ENCODE data around the gene ARID1A.
A peak's percentile ranks its signal among the peaks of the same experiment; 100 is the strongest.

The ARID1A gene

DNA sequence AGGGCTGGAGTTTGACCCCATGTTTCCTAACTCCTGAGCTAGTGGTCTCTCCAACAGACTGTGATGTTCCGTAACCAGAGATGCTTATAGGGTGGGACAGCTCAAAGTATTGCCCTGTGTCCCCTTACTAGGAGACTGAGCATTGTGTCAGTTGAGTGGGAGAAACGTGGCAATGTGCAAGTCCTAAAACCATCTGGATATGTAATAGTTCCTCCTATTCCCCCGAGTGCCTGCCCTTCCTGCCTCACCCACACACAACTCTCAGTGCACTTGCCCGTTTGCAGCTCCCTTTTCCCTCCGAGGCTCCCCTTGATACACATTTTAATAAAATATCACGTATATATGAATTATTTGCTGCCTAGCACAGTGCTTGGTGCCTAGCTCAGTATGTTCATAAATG, 95.3 kb downstream of the ARID1A start:
- Histone ChIP-seq H3K36me3 (ENCODE audit: low read length) (no peaks in the 10 kb centered on the region), H3K27ac (ENCODE audit: low read depth, low read length) (no peak overlapping the region), H3K4me3 (ENCODE audit: insufficient read depth, low read length, poor library complexity, severe bottlenecking) (no peak overlapping the region), H3K9ac (ENCODE audit: low read length) (0 out of 2 replicates have a peak overlapping the region, but pooled peaks have one; percentile 7), H3K9me3 (ENCODE audit: insufficient read depth, low read length) (no peaks in the 10 kb centered on the region), H3F3A (ENCODE audit: insufficient read depth) (peaks cover 34% of the 10 kb centered on the region), H3K79me2 (ENCODE audit: insufficient read depth, low read length) (no peaks in the 10 kb centered on the region; the same call in 1 of the 2 replicates), H3K27me3 (ENCODE audit: low read length) (no peaks in the 10 kb centered on the region), H3K9me2 (replicated peaks; ENCODE audit: insufficient read depth, low read length) (no peaks in the 10 kb centered on the region), H4K20me1 (ENCODE audit: low read depth, low read length) (no peaks in the 10 kb centered on the region), H2AFZ (ENCODE audit: low read depth, low read length, severe bottlenecking) (no peak overlapping the region), H3K4me2 (ENCODE audit: low read depth, low read length, poor library complexity, severe bottlenecking) (no peak overlapping the region)
- TF ChIP-seq, protein P1, sequence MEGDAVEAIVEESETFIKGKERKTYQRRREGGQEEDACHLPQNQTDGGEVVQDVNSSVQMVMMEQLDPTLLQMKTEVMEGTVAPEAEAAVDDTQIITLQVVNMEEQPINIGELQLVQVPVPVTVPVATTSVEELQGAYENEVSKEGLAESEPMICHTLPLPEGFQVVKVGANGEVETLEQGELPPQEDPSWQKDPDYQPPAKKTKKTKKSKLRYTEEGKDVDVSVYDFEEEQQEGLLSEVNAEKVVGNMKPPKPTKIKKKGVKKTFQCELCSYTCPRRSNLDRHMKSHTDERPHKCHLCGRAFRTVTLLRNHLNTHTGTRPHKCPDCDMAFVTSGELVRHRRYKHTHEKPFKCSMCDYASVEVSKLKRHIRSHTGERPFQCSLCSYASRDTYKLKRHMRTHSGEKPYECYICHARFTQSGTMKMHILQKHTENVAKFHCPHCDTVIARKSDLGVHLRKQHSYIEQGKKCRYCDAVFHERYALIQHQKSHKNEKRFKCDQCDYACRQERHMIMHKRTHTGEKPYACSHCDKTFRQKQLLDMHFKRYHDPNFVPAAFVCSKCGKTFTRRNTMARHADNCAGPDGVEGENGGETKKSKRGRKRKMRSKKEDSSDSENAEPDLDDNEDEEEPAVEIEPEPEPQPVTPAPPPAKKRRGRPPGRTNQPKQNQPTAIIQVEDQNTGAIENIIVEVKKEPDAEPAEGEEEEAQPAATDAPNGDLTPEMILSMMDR (IDR thresholded peaks at IDR 0.05; ENCODE audit: insufficient read depth, low read length, poor library complexity, severe bottlenecking): no peak
- no peak for TF ChIP-seq EZH2phosphoT487 (conservative IDR thresholded peaks at IDR 0.05; ENCODE audit: low read length)

DNA sequence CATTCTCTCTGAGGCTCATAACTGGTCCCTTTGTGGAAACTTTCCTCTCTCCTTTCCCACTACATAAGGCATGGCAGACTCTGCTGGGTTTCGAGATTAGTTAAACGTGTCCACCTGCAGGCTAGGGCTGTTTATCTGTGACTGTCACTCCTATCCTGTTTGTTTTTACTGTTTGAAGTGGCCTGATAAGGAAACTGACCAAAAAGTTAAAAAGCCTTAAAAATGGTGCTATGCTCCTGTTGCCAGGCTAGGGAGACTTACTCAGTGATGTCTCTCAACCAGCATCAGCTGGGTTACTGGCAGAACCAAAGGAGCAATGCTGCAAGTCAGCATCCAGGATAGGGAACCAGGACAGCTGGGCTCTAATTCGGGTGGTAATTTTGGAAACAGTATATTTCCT, 95.8 kb downstream of the ARID1A start:
- Histone ChIP-seq H3K79me2 (ENCODE audit: insufficient read depth, low read length) (no peaks in the 10 kb centered on the region; the same call in 1 of the 2 replicates), H3K27me3 (ENCODE audit: low read length) (no peaks in the 10 kb centered on the region), H3K9me2 (replicated peaks; ENCODE audit: insufficient read depth, low read length) (no peaks in the 10 kb centered on the region), H2AFZ (ENCODE audit: low read depth, low read length, severe bottlenecking) (no peak overlapping the region), H3K4me2 (ENCODE audit: low read depth, low read length, poor library complexity, severe bottlenecking) (no peak overlapping the region), H3K4me3 (ENCODE audit: insufficient read depth, low read length, poor library complexity, severe bottlenecking) (no peak overlapping the region), H4K20me1 (ENCODE audit: low read depth, low read length) (no peaks in the 10 kb centered on the region), H3F3A (ENCODE audit: insufficient read depth) (peaks cover 29% of the 10 kb centered on the region), H3K27ac (ENCODE audit: low read depth, low read length) (no peak overlapping the region), H3K9me3 (ENCODE audit: insufficient read depth, low read length) (no peaks in the 10 kb centered on the region), H3K9ac (ENCODE audit: low read length) (no peak overlapping the region), H3K36me3 (ENCODE audit: low read length) (no peaks in the 10 kb centered on the region)
- no peak for TF ChIP-seq EZH2phosphoT487 (conservative IDR thresholded peaks at IDR 0.05; ENCODE audit: low read length)
- TF ChIP-seq, protein P1 (IDR thresholded peaks at IDR 0.05; ENCODE audit: insufficient read depth, low read length, poor library complexity, severe bottlenecking): no peak

GRCh38 chr1:26792924-26793323, 97.1 kb downstream of the ARID1A start:
- Histone ChIP-seq H3K9me2 (replicated peaks; ENCODE audit: insufficient read depth, low read length) (no peaks in the 10 kb centered on the region), H2AFZ (ENCODE audit: low read depth, low read length, severe bottlenecking) (no peak overlapping the region), H3K4me3 (ENCODE audit: insufficient read depth, low read length, poor library complexity, severe bottlenecking) (no peak overlapping the region), H3K27ac (ENCODE audit: low read depth, low read length) (no peak overlapping the region), H3K4me2 (ENCODE audit: low read depth, low read length, poor library complexity, severe bottlenecking) (no peak overlapping the region), H3K27me3 (ENCODE audit: low read length) (no peaks in the 10 kb centered on the region), H3F3A (ENCODE audit: insufficient read depth) (peaks cover 19% of the 10 kb centered on the region), H4K20me1 (ENCODE audit: low read depth, low read length) (no peaks in the 10 kb centered on the region), H3K9me3 (ENCODE audit: insufficient read depth, low read length) (no peaks in the 10 kb centered on the region), H3K79me2 (ENCODE audit: insufficient read depth, low read length) (no peaks in the 10 kb centered on the region; the same call in 1 of the 2 replicates), H3K36me3 (ENCODE audit: low read length) (no peaks in the 10 kb centered on the region), H3K9ac (ENCODE audit: low read length) (no peak overlapping the region)
- no peak for TF ChIP-seq EZH2phosphoT487 (conservative IDR thresholded peaks at IDR 0.05; ENCODE audit: low read length)
- TF ChIP-seq, protein P1 (IDR thresholded peaks at IDR 0.05; ENCODE audit: insufficient read depth, low read length, poor library complexity, severe bottlenecking): no peak
